Natural killer cell (primary cell): ENCODE results near the gene ASGR2. TPM values are rescaled to one million over a fixed set of nuclear protein-coding genes. Genes with fewer than 3 reads are reported as not detected.

Experiments used
- ATAC-seq, 3 donors: fragments of 150-1000 bp in 2 of 3; fragments of 200-7000 bp in 1 of 3; cut with Tn5 transposase; 1 replicate in 1 of 3; 2 replicates in 2 of 3; pipeline ENCODE4 v1.10.0; 2021; ENCODE audit warnings: mild to moderate bottlenecking in 2 of 3, moderate library complexity in 2 of 3
- DNase-seq, 2 donors: peaks; one replicate each; pipeline versions ENCODE4 v3.0.0 to v3.0.0-alpha.2; 2013 to 2021; ENCODE audit warnings: mixed read lengths in 1 of 2
- H3K27ac ChIP-seq: one replicate; pipeline ENCODE4 v1.5.1; 2013; ENCODE audit warnings: mild to moderate bottlenecking, low read length
- H3K27me3 ChIP-seq: one replicate; pipeline ENCODE4 v1.6.1; 2013; ENCODE audit warnings: low read length; ENCODE audit not compliant: control insufficient read depth, insufficient read depth
- H3K36me3 ChIP-seq: one replicate; pipeline ENCODE4 v1.6.1; 2013; ENCODE audit warnings: low read length; ENCODE audit not compliant: control insufficient read depth, insufficient read depth
- H3K4me1 ChIP-seq: one replicate; pipeline ENCODE4 v1.6.1; 2013; ENCODE audit warnings: low read length; ENCODE audit not compliant: control insufficient read depth, insufficient read depth
- H3K4me3 ChIP-seq: one replicate; pipeline ENCODE4 v1.5.1; 2013; ENCODE audit warnings: low read length
- H3K9me3 ChIP-seq: one replicate; pipeline ENCODE4 v1.6.1; 2013; ENCODE audit warnings: low read length; ENCODE audit not compliant: control insufficient read depth, insufficient read depth
- H3K27ac Mint-ChIP-seq, 2 donors: one replicate each; pipeline ENCODE4 v1.8.0; 2022; ENCODE audit warnings: mild to moderate bottlenecking in 2 of 2, mixed read lengths in 2 of 2, moderate library complexity in 1 of 2
- H3K27me3 Mint-ChIP-seq, 2 donors: one replicate each; pipeline ENCODE4 v1.8.0; 2022; ENCODE audit warnings: low read depth in 2 of 2, mixed read lengths in 2 of 2
- H3K36me3 Mint-ChIP-seq: one replicate; pipeline ENCODE4 v1.8.0; 2022; ENCODE audit warnings: mixed read lengths
- H3K4me1 Mint-ChIP-seq, 2 donors: one replicate each; pipeline ENCODE4 v1.8.0; 2022; ENCODE audit warnings: mixed read lengths in 2 of 2
- H3K4me3 Mint-ChIP-seq: one replicate; pipeline ENCODE4 v1.8.0; 2022; ENCODE audit warnings: mild to moderate bottlenecking, moderate library complexity, mixed read lengths
- H3K9me3 Mint-ChIP-seq, 2 donors: one replicate each; pipeline ENCODE4 v1.8.0; 2022; ENCODE audit warnings: mixed read lengths in 2 of 2
- CTCF ChIP-seq: fragments of 200-600 bp; IDR thresholded peaks from one replicate; pipeline ENCODE4 v1.8.0; 2022; ENCODE audit warnings: antibody characterized with exemption
- WGBS: methylation state at CpG from one replicate; pipeline ENCODE4 v1.1.7; 2013; ENCODE audit warnings: missing lambda C conversion rate; ENCODE audit not compliant: insufficient coverage; 5-methylcytosine and 5-hydroxymethylcytosine counted together
- intact Hi-C: fragments of 100-400 bp; cut with micrococcal nuclease; formaldehyde crosslinking; loops from one replicate; pipeline ENCODE4 v1.14.2; 2022
- total RNA-seq, 4 donors: library from RNA; stranded (reverse); fragments of 120-200 nt in 1 of 4; gene quantifications; one replicate each; pipeline versions ENCODE4 v1.2.3 to v1.2.4, GENCODE V29; 2013 to 2022

Gene ASGR2
- total RNA-seq, 3 donors from 2014 or later (not counting 1 experiment from before 2014, with no cell fraction given), result 0.88 to 2.3 TPM; not detected in 1

DNA sequence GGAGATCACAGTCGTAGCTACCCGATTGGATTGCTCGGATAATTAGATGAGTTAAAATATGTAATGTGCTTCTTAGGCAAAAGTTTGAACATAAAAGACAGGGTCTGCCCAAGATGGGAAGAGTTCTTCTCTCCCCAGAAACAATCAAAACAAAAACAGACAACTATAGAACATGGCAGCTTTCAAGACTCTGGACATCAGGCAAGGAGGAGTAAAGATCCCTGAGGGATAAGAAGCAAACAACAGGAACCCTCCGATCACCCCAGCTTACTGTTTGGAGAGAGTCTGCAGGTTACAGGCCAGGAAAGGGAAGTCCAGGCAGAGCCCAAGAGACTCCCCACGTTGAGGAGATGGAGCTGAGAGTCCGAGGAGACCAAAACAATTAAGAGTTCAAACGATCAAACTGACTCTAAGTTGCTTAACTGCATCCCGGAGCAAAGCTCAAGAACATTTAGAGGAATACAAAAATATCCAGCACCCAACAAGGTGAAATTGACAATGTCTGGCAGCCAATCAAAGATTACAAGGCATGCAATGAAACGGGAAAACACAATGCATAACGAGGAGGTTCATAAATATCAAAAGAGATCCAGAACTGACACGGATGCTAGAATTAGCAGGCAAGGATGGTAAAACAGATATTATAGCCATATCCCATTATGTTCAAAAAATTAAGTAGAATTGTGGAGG is 3.9 kb downstream of the ASGR2 start:
- intact Hi-C loops, result no loop called here
- Histone ChIP-seq H3K27me3 (no peaks in the 10 kb centered on the region), H3K4me1 (peaks cover 33% of the 10 kb centered on the region), H3K36me3 (no peaks in the 10 kb centered on the region), H3K27ac (no peak overlapping the region), H3K4me3 (no peak overlapping the region), H3K9me3 (no peaks in the 10 kb centered on the region)
- DNase-seq, result no peak
- no peak for ATAC-seq
- no peaks in the 10 kb centered on the region for H3K36me3 Mint-ChIP-seq
- 69% methylated on average over 11 of the region's 11 CpGs for WGBS
- no peak overlapping the region for H3K4me3 Mint-ChIP-seq
- peaks cover 15 to 29% of the 10 kb centered on the region in 2 donors for H3K4me1 Mint-ChIP-seq
- no peak for TF ChIP-seq CTCF
- H3K9me3 Mint-ChIP-seq, result no peaks in the 10 kb centered on the region
- H3K27me3 Mint-ChIP-seq, result peaks cover 0 to 4% of the 10 kb centered on the region in 2 donors
- no peak overlapping the region for H3K27ac Mint-ChIP-seq

DNA sequence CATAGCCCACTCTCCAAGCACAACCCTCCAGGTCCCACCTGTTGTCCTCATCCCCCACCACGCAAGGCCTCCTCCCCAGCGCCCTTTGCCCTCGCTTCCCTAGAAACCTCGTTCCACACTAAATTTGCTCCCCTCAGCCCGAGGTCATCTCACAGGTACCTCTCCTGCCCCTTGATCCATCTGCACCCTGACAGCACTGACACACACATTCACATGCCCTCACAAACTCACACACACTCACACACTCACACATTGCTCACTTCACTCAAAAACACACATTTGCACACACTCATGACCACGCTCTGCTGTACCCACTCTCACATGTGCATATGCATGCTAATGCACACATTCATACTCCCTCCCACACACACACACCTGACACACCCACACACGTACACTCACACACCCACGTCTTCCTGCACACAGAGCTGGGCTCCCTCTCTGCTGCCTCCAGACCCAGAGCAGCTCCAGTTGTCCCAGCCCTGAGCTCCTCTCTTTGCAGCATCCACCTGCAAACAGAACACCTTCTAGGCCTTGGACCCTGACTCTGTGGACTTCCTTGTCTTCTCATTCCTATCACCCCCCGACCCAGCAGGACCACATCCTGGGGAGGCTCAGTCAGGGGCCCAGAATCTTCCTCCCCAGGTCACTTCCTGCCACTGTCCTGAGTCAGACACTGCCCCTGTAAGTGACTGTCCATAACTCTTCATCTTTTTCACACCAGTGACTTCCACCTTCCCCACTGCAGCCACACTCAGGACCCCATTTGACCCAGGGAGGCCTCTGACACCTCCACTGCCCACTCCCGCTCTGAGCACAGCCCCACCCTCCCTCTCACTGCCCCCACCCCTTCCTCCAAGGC is 4.9 kb downstream of the ASGR2 start:
- Histone ChIP-seq H3K27me3 (no peaks in the 10 kb centered on the region), H3K4me3 (no peak overlapping the region), H3K4me1 (peaks cover 27% of the 10 kb centered on the region), H3K36me3 (no peaks in the 10 kb centered on the region), H3K27ac (no peak overlapping the region), H3K9me3 (no peaks in the 10 kb centered on the region)
- no peak for TF ChIP-seq CTCF
- ATAC-seq (peak; percentile 19 to 30 (median 24)), DNase-seq (no peak)
- peak overlapping the region in 1 of 2 donors; percentile 29 for H3K27ac Mint-ChIP-seq
- intact Hi-C loops, result no loop called here
- no peaks in the 10 kb centered on the region for H3K9me3 Mint-ChIP-seq
- H3K4me3 Mint-ChIP-seq, result no peak overlapping the region
- no peaks in the 10 kb centered on the region for H3K36me3 Mint-ChIP-seq
- peaks cover 15 to 25% of the 10 kb centered on the region in 2 donors for H3K4me1 Mint-ChIP-seq
- WGBS, result 56% methylated on average over 10 of the region's 10 CpGs
- peaks cover 0 to 4% of the 10 kb centered on the region in 2 donors for H3K27me3 Mint-ChIP-seq

DNA sequence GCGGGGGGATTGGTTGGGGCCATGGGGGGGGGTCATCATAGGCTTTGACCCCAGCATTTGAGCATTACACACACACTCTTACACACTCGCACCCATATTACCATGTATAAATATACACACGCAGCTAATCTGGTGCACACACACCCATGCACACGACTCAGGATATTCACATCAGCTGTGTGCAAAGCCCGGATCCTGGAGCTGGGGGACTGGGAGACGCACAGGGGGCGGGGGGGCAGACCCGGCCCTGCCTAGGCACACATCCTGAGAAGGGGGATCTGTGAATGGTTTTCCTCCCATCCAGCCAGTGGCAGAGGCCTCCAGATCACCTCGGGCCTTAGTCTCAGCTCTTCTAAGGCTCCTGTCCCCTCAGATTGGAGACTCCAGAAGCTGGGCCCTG is 5.6 kb downstream of the ASGR2 start:
- no peak for DNase-seq
- no peaks in the 10 kb centered on the region for H3K27me3 ChIP-seq
- no peak overlapping the region for H3K27ac Mint-ChIP-seq
- no peak for ATAC-seq
- H3K9me3 ChIP-seq, result no peaks in the 10 kb centered on the region
- H3K36me3 ChIP-seq, result no peaks in the 10 kb centered on the region
- no peak for TF ChIP-seq CTCF
- peaks cover 20% of the 10 kb centered on the region for H3K4me1 ChIP-seq
- no peaks in the 10 kb centered on the region for H3K36me3 Mint-ChIP-seq
- H3K4me1 Mint-ChIP-seq, result peaks cover 15 to 25% of the 10 kb centered on the region in 2 donors
- peaks cover 0 to 4% of the 10 kb centered on the region in 2 donors for H3K27me3 Mint-ChIP-seq
- H3K4me3 ChIP-seq, result no peak overlapping the region
- no peaks in the 10 kb centered on the region for H3K9me3 Mint-ChIP-seq
- H3K4me3 Mint-ChIP-seq, result no peak overlapping the region
- WGBS, result 97% methylated on average over 8 of the region's 9 CpGs
- intact Hi-C loops, result no loop called here
- no peak overlapping the region for H3K27ac ChIP-seq
